Measurements from ENCODE around the gene DNAAF3.

DNAAF3 gene

DNA sequence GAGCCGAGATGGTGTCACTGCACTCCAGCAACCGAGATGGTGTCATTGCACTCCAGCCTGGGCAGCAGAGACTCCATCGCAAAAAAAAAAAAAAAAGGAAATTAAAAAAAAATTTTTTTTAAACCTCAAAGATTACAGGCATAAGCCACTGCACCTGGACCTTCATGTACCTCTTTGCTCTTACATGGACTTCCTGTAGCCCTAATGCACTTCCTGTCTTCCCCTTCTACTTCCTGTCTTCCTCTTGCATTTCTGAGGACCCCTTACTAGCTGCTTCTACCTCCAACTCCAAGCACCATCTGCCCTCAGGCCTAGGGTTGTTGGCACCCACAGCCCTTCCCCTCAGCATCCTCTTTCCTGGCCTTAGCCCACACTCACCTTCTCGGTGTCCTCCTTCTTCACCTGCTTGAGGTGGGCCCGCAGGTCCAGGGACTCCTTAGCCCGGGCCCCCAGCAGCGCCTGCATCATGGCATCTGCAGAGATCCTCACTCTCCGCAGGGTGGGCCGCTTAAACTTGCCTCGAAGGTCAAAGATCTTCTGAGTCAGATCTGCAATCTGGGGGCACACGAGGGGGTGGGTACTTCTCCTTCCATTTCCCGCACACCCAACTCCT lies 12.7 kb downstream of the DNAAF3 start:
- no peak for DNase-seq (ENCODE audit: low read depth in 2 of 2)

GRCh38 chr19:55152017-55152416 lies 14.4 kb downstream of the DNAAF3 start:
- no peak for DNase-seq (ENCODE audit: low read depth in 2 of 2)

DNA sequence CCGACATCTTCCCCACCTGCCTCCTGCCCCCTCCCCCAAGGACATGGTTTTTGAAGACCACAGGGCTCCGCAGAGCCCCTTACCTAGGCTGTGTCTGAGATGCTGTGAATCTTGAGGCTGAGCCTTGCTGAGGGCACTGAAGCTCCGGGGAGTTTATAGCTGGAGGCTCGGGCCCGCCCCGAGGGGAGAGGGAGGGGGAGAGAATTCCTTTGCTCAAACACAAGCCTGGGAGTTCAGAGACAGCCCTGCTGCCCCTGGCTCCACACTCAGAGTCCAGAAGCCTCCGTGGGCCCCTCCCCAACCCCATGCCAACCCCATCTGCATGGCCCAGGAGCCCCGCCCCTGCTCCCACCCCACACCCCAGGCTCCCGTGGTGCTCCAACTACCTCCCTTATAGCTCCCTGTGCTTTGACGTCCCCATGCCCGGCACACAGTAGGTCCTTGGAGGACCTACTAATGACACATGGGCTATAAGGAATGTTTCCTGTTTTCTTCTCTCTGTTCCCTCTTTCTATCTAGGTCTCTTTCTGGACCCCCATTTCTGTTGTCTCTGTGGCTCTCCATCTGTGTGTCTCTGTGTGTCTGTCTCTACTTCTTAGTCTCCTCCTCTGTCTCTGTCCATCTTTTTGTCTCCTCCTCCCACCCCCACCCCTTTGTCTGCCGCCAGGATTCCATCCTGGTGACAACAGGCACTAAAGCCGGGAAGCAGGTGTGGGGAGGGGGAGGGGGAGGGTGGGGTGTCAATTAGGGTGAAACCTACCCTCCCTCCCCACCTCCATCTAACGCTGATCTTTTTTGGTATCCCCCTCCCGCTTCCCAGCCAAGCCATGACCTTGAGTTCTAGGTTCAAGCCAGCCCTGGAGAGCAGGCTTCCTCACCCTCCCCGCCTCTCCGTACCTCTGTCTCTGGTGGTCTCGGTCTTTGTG lies 17.1 kb downstream of the DNAAF3 start, which contains the start of gene TNNT1:
Gene TNNT1, minus strand, starts transcription at position 129 of the 926 bp plus-strand sequence. CDS start 2,049 bp downstream, outside the sequence.
- no peak for DNase-seq (ENCODE audit: low read depth in 2 of 2)

- no peak for DNase-seq (ENCODE audit: low read depth in 2 of 2)
Observed at GRCh38 chr19:55147545-55148251, 18.7 kb downstream of the DNAAF3 start.

GRCh38 chr19:55146705-55147273 lies 19.6 kb downstream of the DNAAF3 start:
- DNase-seq (ENCODE audit: low read depth in 2 of 2) = no peak

- DNase-seq (ENCODE audit: low read depth in 2 of 2) = no peak
Observed at GRCh38 chr19:55146078-55146704, 20.2 kb downstream of the DNAAF3 start.

DNA sequence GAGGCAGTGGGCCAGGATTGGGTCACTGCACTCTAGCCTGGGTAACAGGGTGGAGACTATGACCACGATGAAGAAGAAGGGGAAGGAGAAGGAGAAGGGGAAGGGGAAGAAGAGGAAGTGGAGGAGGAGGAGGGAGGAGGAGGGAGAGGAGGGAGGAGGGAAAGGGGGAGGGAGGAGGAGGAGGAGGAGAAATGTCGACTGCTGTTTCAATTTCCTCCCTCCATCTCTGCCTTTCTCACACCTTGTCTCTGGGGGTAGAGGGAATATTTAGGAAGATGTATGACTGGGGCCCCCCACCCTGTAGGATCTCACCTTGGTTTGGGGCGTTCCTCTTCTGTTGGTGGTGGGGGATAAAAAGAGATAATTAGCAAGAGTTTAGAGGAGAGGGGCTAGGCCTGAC lies 21.2 kb downstream of the DNAAF3 start:
- DNase-seq (ENCODE audit: low read depth in 2 of 2) = no peak

- no peak for DNase-seq (ENCODE audit: low read depth in 2 of 2)
Observed at GRCh38 chr19:55141696-55142095, 24.7 kb downstream of the DNAAF3 start.

DNA sequence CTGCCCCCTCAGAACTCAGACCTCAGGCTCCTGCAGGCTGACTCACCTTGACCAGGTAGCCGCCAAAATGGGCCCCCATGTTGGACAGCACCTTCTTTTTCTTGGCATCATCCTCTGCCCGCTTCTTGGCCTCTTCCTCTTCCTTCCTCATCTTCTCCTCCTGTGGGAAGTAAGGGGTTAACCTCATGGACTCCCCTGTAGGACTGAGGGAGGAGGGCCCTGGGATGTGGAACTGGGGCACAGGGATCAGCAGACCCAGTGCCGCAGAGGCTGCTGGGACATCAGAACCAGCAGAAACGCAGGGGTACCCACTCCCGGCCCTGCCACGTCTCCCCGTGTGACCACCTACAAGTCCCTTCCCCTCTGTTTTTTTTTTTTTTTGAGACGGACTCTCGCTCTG lies 28.5 kb downstream of the DNAAF3 start:
- DNase-seq (ENCODE audit: low read depth in 2 of 2) = no peak

GRCh38 chr19:55136399-55137102 lies 29.9 kb downstream of the DNAAF3 start:
- DNase-seq (ENCODE audit: low read depth in 2 of 2) = no peak

GRCh38 chr19:55134736-55135135 lies 31.7 kb downstream of the DNAAF3 start:
- DNase-seq (ENCODE audit: low read depth in 2 of 2) = no peak

DNA sequence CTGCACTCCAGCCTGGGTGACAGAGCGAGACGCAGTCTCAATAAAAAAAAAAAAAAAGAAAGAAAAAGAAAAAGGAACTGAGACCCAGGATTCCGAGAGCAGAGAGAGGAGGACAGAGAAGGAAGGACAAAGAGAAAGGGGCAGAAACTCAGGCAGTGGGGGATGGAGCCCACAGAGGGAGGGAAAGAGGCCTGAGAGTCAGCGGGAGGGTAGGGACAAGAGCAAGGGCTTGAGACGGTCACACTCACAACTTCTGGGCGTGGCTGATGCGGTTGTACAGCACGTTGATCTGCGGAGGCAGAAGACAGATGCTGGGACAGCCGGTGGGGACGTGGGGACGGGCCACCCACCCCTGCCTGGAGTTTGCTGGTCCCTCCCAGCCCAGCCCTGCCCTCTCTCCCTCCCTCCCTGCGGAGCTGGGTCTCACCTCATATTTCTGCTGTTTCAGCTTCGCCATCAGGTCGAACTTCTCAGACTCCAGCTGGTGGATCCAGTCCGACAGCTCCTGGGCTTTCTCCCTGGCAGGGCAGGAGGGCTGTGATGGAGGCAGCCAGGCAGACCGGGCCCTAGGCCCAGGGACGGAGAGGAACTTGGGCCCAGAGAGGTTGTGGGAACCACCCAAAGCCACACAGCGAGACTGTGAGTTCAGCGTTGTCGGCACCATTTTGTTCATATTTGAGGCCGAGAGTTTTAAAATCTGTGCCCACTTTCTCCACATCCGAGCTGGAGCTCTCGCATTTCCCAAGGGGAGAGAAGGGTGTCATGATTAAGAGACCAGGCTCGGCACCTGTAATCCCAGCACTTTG lies 32.6 kb downstream of the DNAAF3 start:
- no peak for DNase-seq (ENCODE audit: low read depth in 2 of 2)

DNA sequence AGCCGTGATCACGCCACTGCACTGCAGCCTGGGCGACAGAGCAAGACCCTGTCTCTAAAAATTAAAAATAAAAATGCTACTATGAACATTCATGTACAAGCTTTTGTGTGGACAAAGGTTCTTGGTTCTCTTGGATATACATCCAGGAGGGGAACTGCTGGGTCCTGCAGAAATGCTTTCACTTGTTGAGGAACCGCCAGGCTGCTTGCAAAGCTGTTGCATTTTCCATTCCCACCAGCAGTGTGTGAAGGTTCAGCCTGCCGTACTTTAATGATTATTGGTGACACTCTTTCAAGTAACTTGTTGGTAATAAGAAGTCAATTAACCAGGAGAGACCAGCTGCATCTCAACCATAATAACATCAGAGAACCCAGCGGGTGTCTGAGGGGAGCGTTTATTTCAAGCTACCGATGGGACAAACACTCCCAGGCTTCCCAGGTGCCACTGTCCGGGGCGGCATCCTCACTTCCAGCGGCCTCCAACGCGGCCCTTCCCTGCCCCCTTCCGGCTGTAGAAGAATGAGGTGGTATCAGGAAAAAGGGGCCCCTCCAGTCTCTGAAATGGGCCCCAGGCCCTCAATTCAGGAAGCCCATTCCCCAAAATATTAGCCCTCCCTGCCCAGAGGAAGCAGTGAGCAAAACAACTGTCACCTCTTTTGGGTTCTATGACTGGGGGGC lies 33.8 kb downstream of the DNAAF3 start:
- DNase-seq (ENCODE audit: low read depth in 2 of 2) = no peak

DNA sequence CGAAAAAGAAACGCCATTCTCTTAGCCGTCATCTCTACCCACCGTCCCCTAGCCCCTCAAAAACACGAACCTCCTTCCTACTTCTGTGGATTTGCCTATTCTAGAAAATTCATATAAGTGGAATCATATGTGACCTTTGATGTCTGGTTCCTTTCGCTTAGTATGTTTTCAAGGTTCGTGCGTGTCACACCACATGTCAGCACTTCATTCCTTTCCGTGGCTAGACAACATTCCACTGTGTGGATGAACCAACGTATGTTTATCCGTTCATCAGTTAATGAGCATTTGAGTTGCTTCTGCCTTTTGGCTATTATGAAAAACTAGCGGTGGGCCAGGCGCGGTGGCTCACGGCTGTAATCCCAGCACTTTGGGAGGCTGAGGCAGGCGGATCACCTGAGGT lies 35.0 kb downstream of the DNAAF3 start:
- DNase-seq (ENCODE audit: low read depth in 2 of 2) = no peak

- DNase-seq (ENCODE audit: low read depth in 2 of 2) = no peak
Observed at GRCh38 chr19:55119053-55119452, 47.4 kb downstream of the DNAAF3 start.

DNA sequence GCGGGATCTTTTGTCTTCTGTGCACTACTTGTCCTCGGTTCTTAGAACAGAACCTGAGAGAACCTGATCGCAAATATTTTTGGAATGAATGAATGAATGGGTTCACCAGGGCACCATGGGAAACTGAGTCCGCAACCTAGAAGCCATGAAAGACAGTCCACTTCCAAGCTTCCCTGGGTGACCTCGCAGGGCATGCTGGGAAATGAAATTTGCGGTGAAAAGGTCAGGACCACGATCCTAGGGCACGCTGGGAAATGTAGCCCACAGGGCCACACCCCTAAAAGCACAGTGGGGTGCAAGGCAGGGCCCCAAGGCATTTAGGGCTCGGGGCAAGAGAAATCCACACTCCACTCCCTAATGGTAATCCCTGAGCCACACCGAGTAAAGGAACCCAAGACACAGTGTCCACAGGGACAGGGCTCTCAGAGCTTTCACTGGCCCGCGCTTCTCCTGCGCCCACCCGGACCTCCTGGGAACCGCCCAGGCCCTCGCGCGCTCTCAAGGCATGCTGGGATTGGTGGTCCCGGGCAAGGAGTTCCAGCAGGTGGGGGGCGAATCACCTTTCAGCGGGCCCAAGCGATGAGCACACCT lies 47.9 kb downstream of the DNAAF3 start:
- no peak for DNase-seq (ENCODE audit: low read depth in 2 of 2)

- peak; percentile 94 to 99 for DNase-seq (ENCODE audit: low read depth in 2 of 2)
Observed at GRCh38 chr19:55117663-55118391, 48.6 kb downstream of the DNAAF3 start.

- DNase-seq (ENCODE audit: low read depth in 2 of 2) = no peak
Observed at GRCh38 chr19:55116859-55117662, 49.4 kb downstream of the DNAAF3 start, which contains the start of gene PPP1R12C. TSS of gene PPP1R12C (minus strand) at chr19:55117637. CDS start at chr19:55117543, 94 bp downstream.
